IPS-18c (cell line): Measurements from ENCODE around the gene APCDD1L.

Experiments
- H3K4me3 ChIP-seq: 2 replicates; pipeline ENCODE4 v1.7.0; 2013; ENCODE audit warnings: low read depth, mild to moderate bottlenecking, low read length, moderate library complexity; ENCODE audit not compliant: insufficient read depth
- H3K9me3 ChIP-seq: one replicate; pipeline ENCODE4 v1.6.1; 2013; ENCODE audit warnings: mild to moderate bottlenecking, low read length, moderate library complexity; ENCODE audit not compliant: control insufficient read depth, insufficient read depth

The APCDD1L gene

GRCh38 chr20:58464838-58465237 lies 50.4 kb downstream of the APCDD1L start:
- Histone ChIP-seq H3K9me3 (no peaks in the 10 kb centered on the region), H3K4me3 (no peak overlapping the region)

- Histone ChIP-seq H3K9me3 (no peaks in the 10 kb centered on the region), H3K4me3 (no peak overlapping the region)
Observed at GRCh38 chr20:58463256-58463655, 51.9 kb downstream of the APCDD1L start.

GRCh38 chr20:58461899-58462298 lies 53.3 kb downstream of the APCDD1L start:
- H3K9me3 ChIP-seq = no peaks in the 10 kb centered on the region
- no peak overlapping the region for H3K4me3 ChIP-seq

DNA sequence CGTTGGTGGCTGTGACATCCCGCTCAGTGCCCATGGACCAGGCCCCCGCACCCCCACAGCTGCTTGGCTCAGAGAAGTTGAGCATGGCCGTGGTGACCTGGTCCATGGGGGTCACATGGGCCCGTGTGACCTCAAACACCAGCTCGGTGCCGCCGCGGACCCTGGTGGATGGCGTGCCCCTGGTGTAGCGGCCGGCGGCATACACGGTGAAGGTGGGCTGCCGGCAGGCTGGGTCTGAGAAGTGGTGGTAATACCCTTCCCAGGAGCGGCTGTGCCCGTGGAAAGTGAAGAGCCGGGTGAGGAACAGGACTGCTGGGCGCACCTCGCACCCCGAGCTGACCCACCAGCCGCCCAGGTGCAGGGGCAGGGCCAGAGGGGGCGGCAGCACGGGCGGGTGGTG lies 54.1 kb downstream of the APCDD1L start:
- H3K4me3 ChIP-seq = no peak overlapping the region
- no peaks in the 10 kb centered on the region for H3K9me3 ChIP-seq

DNA sequence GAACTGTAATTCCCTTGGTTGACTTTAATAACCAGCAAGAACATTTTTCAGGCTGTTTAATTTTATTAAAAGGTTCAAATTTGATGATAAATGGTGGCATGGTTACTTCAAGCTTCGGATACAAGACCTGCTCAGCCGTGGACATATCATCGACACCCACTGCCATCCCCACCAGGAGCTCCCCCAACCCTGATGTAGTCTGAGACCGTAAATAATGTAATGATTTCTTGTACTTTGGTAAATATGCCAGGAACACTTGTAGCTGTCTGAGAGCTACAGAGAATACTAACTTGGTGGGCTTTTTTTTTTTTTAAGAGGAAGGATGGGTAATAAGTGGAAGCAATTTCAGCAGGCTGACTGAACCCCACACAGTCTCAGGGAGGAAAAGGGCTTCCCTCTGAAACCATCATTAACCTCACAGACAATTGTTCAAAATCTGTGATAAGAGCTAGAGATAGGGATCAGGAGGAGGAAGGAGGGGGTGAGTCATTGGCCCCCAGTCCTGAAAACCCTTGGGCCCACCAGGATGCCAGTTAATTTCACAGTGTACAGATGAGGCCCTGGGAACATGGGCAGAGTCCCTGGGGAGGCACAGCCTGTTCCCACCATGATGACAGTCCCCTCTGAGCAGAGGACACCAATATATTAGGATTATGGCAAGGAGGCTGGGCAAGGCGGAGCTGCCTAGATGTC lies 56.0 kb downstream of the APCDD1L start:
- H3K9me3 ChIP-seq = no peaks in the 10 kb centered on the region
- no peak overlapping the region for H3K4me3 ChIP-seq

GRCh38 chr20:58458342-58459057 lies 56.7 kb downstream of the APCDD1L start:
- no peak overlapping the region for H3K4me3 ChIP-seq
- no peaks in the 10 kb centered on the region for H3K9me3 ChIP-seq

DNA sequence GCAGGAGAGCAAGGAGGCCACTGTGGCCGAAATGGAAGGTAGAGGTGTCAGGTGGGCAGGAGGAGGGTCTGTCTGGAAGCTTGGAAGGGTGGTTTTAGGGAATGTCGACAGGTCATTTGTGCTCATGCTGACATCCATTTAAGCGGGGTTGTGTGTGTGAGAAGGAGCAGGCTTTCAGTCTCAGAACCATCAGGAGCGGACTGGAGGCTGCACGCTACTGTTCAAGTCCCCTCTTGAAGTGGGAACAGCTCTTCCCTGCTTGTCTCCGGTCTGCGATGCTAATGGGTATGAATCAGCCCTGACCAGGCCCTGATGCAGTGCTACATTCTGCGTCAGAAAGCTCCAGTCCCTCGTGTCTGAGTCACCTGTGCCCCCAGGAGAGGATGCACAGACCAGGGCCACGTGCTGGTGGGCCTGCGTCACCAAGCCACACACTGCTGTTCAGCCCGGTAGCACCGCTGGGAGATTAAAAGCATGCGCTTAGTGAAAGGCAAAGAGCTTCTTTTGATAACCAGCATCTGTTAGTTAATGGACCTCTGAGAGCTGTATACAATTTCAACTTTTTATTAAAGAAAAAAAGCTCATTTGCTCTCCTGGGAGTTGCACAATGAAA lies 58.0 kb downstream of the APCDD1L start:
- no peaks in the 10 kb centered on the region for H3K9me3 ChIP-seq
- H3K4me3 ChIP-seq = no peak overlapping the region

DNA sequence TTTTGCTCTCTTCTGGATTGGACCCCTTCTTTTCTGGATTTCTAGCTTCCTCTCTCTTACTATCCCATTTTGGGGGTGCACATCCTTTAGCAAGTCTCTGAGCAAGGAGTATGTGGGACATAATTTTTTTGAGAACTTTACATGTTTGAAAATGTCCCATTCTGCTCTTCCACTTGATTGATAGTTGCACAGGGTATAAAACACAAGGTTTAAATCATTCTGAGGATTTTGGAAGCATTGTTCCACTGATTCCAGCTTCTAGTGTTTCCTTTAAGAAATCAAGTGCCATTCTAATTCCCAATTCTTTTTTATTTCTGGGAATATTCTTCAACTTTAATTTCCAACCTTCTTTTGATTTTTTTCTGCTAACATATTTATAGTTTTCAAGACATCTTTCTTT lies 60.7 kb downstream of the APCDD1L start:
- no peak overlapping the region for H3K4me3 ChIP-seq
- no peaks in the 10 kb centered on the region for H3K9me3 ChIP-seq

DNA sequence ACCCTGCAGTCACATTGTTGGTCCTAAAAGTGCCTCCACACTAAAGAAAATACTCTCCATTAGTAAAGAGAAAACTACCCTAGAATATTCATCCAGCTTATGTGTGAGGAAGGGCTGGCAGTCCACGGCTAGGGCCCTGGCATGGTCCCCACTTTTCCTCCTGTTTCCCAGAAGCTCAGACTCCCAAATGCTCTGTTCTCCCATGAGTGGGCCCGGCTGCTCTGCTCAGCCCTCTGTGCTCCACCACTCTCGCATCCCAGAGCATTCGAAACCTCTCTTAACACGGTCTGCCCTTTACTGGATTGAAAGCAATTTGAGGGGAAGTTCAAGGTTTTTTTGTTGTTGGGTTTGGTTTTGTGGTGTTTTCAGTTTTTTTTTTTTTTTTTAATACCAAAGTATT lies 61.8 kb downstream of the APCDD1L start:
- Histone ChIP-seq H3K9me3 (no peaks in the 10 kb centered on the region), H3K4me3 (no peak overlapping the region)

DNA sequence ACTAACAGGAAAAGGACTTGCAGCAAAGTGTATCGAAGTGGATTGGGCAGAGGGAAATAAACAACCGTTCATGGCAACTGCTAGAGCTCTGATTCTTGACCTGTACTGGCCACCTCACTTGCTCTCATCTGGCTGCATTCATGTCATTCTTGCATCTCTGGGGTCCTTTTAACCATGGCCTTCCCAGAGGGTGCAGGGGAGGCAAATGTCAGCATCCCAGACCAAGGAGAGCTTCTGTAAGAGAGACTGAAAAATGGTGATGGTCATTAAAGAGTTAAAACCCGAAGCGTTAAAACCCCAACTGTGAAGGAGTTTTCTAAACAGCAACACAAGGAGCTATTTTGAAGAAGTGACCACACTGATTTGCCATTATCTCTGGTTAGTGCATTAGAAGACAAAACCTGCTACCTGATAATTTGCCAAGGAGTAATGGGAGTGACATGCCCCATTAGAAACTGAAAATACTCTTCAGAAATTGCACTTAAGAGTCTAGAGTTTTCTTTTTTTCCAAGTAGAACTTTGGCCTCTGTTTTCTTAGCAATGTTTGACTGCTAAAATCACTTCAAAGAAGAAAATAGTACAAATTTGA lies 62.4 kb downstream of the APCDD1L start:
- H3K4me3 ChIP-seq = no peak overlapping the region

GRCh38 chr20:58450254-58450653 lies 64.9 kb downstream of the APCDD1L start:
- H3K4me3 ChIP-seq = no peak overlapping the region

More for the DNA sequence above, 62.4 kb downstream of the APCDD1L start:
- no peaks in the 10 kb centered on the region for H3K9me3 ChIP-seq

DNA sequence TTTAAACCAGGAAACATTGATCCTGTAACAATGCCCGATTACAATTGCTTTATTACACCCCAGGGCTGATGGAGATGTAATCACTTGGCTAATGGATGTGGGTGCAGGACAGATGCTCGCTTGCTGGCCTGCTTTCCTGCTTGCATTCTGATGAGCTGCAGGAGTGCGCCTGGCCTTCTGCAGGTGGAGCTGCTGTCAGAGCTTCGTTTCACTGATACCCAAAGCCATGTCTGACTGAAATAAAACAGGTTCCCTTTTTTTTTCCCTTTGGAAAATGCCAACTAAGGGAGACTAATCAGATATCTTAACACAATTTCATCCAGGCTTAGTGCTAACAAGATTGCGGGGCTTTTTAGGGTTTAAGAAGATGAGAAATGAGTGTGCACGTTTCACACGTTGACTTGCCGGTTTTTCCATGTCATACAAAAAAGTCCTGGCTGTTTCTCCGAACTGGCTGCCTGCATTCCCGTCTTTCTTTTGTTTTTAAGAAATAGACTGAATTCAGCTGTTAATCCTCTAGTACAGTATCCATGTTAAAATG lies 65.4 kb downstream of the APCDD1L start:
- Histone ChIP-seq H3K9me3 (no peaks in the 10 kb centered on the region), H3K4me3 (no peak overlapping the region)

More at GRCh38 chr20:58450254-58450653, 64.9 kb downstream of the APCDD1L start:
- no peaks in the 10 kb centered on the region for H3K9me3 ChIP-seq

DNA sequence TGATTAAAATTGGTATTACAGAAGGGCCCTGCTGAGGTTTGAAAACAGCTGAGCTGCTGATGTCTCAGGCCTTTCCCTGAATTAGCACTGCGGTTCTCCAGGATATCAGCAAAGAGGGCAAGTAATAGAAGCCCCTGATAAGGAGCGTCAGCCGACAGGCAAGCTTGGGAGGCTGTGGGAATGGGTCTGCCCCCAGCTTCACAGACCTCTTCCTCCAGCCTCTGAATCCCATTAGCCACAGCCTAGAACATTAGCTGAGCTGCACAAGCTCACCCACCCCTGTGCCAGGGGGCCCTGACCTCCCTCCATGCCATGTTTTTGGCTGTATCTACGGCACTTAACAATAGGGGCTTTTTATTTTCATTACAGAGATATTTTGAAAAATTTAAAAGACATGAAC lies 66.2 kb downstream of the APCDD1L start:
- no peaks in the 10 kb centered on the region for H3K9me3 ChIP-seq
- no peak overlapping the region for H3K4me3 ChIP-seq

- no peak overlapping the region for H3K4me3 ChIP-seq
Observed at GRCh38 chr20:58447511-58448391, 67.4 kb downstream of the APCDD1L start.

DNA sequence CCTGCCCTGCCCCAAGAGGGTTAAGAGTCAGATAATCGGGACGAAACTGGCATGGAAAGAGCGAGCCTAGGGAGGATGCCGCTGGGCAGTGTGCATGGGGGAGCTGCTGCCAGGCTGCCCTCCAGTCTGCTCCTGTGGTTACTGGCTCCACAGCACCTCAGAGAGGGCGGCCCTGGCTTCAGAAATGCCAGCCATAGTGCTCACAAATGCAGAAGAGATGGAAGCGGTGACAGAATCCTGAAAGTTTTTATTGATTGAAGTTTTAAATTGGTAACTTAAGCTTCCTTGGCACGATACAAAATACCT lies 68.3 kb downstream of the APCDD1L start:
- Histone ChIP-seq H3K9me3 (no peaks in the 10 kb centered on the region), H3K4me3 (no peak overlapping the region)

More at GRCh38 chr20:58447511-58448391, 67.4 kb downstream of the APCDD1L start:
- no peaks in the 10 kb centered on the region for H3K9me3 ChIP-seq

- Histone ChIP-seq H3K9me3 (no peaks in the 10 kb centered on the region), H3K4me3 (no peak overlapping the region)
Observed at GRCh38 chr20:58446264-58446959, 68.8 kb downstream of the APCDD1L start.
